WTC11 (cell line): Measurements from ENCODE around the gene PARVB.

Experiments
- CTCF ChIP-seq: fragments of 200-600 bp; IDR thresholded peaks from 2 replicates; pipeline ENCODE4 v1.8.0; 2022; ENCODE audit warnings: antibody characterized with exemption
- E2F1 ChIP-seq: sonication (generic); formaldehyde crosslinking; IDR thresholded peaks from 2 replicates; pipeline ENCODE4 v1.8.0; 2022; ENCODE audit warnings: mild to moderate bottlenecking, missing genetic modification reagents
- FOXK1 ChIP-seq: sonication (generic); formaldehyde crosslinking; IDR thresholded peaks from 2 replicates; pipeline ENCODE4 v1.8.0; 2022; ENCODE audit warnings: mild to moderate bottlenecking, moderate library complexity, missing genetic modification reagents
- IRF2 ChIP-seq: sonication (generic); formaldehyde crosslinking; IDR thresholded peaks from 2 replicates; pipeline ENCODE4 v1.8.0; 2022; ENCODE audit warnings: low read depth, missing genetic modification reagents, borderline replicate concordance
- NR2C2 ChIP-seq: sonication (generic); formaldehyde crosslinking; IDR thresholded peaks from 2 replicates; pipeline ENCODE4 v1.8.0; 2022; ENCODE audit warnings: mild to moderate bottlenecking, missing genetic modification reagents
- SMAD3 ChIP-seq: sonication (generic); formaldehyde crosslinking; IDR thresholded peaks from 2 replicates; pipeline ENCODE4 v1.8.0; 2022; ENCODE audit warnings: missing genetic modification reagents, mild to moderate bottlenecking, borderline replicate concordance
- STAT6 ChIP-seq: sonication (generic); formaldehyde crosslinking; conservative IDR thresholded peaks from 2 replicates; pipeline ENCODE4 v1.8.1; 2023; ENCODE audit warnings: mild to moderate bottlenecking, low read depth, missing genetic modification reagents, moderate library complexity
- USF1 ChIP-seq: sonication (generic); formaldehyde crosslinking; IDR thresholded peaks from 2 replicates; pipeline ENCODE4 v1.8.0; 2022; ENCODE audit warnings: mild to moderate bottlenecking, missing genetic modification reagents
- TF ChIP-seq, protein P1 (sequence below): sonication (generic); formaldehyde crosslinking; IDR thresholded peaks from 2 replicates; pipeline ENCODE4 v1.8.0; 2022; ENCODE audit warnings: mild to moderate bottlenecking, missing genetic modification reagents
- TF ChIP-seq, protein P2 (sequence below): sonication (generic); formaldehyde crosslinking; IDR thresholded peaks from 2 replicates; pipeline ENCODE4 v1.8.0; 2023; ENCODE audit warnings: missing genetic modification reagents

GRCh38 chr22:44026630-44027511 is 2.8 kb downstream of the PARVB start:
- no peak for TF ChIP-seq CTCF
- TF ChIP-seq, protein P1, sequence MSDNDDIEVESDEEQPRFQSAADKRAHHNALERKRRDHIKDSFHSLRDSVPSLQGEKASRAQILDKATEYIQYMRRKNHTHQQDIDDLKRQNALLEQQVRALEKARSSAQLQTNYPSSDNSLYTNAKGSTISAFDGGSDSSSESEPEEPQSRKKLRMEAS = no peak
- TF ChIP-seq, protein P2, sequence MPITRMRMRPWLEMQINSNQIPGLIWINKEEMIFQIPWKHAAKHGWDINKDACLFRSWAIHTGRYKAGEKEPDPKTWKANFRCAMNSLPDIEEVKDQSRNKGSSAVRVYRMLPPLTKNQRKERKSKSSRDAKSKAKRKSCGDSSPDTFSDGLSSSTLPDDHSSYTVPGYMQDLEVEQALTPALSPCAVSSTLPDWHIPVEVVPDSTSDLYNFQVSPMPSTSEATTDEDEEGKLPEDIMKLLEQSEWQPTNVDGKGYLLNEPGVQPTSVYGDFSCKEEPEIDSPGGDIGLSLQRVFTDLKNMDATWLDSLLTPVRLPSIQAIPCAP (CRISPR knock-in tag) = no peak
- no peak for TF ChIP-seq IRF2 (CRISPR knock-in tag)
- TF ChIP-seq SMAD3 (CRISPR knock-in tag) = no peak
- no peak for TF ChIP-seq NR2C2 (CRISPR knock-in tag)
- TF ChIP-seq FOXK1 (CRISPR knock-in tag) = no peak
- TF ChIP-seq E2F1 = no peak
- TF ChIP-seq USF1 (CRISPR knock-in tag) = no peak
- no peak for TF ChIP-seq STAT6 (CRISPR knock-in tag)
